NCI-H1694 (cell line): ENCODE measurements around the gene WDR27.

Source experiments
- DNase-seq: peaks from one replicate; lab custom pipeline; 2025; lab: John Stamatoyannopoulos, UW

WDR27 gene

DNA sequence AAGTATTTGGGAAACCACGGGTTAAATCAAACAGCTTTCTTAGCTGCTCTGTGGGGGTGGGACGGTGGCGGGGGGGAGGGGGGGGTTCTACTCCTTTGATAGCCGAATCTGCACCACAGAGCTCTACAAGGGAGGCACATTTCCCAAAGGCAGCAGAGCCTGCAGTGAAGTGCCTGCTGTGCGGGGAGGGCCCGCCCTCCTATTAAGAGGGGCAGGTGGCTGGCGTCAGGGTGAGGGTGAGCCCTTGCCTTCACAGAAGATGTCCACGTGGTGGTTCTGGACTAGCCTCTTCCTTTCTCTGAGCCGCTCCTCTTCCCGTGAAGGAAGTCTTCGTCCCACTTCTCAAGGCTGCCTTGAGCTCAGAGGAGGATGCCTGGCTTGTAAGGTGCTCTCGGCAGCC, 273.3 kb downstream of the WDR27 start:
- no peak for DNase-seq

DNA sequence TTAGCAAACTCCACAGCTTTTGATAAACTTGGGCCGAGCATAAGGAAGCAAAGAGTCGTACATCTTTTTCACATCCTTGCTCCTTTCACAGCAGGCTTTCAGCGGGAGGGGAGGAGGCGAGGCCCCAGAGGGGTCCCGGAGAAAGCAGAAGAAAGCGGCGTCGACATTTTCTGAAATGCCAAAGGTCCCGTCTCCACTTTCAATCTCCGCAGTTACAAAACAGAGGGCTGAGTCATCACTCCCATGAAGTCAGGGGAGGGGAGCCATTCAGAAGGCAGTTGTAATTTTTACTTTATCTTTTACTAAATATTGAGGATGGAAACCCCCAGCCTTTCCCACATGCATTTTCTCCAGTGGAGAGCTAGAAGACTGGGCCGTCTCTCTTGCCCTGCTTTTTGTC, 274.0 kb downstream of the WDR27 start:
- no peak for DNase-seq

DNA sequence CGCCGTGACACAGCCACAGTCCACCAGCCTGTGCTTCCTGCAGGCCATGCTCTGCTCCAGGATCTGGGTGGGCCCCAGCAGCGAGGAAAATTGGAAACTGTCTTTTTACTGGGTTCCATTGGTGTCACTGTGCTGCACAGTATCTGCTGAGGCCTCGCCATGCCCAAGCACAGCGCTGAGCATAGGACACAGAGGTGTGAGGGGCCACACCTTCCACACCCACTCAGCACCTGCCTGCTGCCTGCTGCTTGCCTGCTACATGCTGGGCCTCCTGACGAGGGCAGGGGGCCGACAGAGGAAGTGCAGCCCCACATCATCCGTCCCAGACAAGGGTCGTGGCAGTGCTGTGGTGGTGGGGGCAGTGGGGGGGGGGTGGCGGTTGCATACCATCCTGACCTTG, 275.2 kb downstream of the WDR27 start:
- no peak for DNase-seq

DNA sequence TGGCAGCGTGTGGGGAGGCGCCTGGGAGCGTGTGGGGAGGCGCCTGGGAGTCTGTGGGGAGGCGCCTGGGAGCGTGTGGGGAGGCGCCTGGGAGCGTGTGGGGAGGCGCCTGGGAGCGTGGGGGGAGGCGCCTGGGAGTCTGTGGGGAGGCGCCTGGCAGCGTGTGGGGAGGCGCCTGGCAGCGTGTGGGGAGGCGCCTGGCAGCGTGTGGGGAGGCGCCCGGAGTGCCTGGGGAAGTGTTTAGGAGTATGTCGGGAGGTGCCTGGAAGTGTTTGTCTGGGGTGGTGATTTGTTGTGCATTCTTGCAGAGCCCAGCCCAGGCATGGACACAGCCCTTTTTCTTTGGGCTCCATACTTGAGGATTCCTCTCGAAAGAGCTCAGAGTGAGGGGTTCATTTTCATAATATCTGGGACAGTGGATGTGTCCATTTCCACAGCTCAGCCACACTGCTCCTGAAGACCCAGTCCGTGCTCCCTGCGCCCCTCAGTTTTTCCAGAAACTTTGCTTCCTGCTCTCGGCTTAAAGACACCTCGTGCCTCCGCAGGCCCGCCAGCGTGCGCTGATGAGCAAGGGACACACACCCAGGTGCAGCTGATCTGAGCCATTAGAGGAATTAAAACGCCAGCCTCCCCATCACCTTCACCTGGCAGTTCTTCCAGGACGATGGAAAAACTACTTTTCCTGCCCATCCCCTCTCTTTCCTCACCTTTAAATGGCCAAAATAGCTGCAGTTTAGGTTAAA, 276.0 kb downstream of the WDR27 start:
- DNase-seq: no peak

DNA sequence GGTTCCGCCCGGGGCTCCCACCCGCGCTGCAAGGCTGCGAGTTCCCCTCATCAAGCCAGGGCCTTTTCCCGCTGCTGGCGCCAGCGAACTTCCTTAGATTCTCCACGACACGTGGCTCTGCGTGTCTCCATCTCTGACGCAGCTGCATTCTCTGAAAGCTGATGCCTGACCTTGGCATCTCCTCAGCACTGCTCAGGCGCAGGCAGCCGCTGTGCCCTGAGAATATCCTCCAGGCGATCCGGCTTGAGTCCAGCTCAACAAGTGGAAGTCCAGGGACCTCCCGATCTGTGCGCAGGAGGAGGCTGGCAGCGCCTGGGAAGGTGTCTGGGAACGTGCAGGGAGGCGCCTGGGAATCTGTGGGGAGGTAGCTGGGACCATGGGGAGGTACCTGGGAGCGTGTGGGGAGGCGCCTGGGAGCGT, 277.0 kb downstream of the WDR27 start:
- no peak for DNase-seq

DNA sequence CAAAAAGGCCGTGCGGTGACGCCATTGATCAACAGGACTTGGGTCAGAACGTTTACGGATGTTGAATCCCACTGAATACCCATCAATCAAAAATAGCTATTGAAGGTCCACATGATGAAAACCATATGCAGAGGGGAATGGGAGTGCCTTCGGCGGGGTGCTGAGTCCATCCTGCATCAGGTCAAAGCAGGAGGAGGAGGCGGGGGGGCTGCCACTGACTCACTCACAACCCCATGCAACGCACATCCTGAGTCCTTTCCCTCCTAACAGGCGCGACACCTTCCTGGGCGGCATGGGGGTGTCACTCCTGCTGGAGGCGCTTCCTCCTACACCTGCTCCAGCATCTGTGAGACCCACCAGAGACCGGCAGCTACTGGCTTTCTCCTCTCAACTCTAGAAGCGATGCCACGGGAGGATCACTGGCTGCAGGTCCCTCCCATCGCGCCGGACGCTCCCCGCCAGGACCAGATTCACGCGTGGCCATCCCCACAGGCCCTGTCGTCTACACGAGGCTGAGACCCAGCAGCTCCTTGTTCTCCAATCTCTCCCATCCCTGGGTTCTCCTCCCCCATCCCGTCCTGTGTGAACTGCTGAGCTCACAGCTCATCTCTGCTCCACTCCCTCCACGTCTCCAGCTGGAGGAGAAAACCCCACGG, 277.6 kb downstream of the WDR27 start:
- no peak for DNase-seq

DNA sequence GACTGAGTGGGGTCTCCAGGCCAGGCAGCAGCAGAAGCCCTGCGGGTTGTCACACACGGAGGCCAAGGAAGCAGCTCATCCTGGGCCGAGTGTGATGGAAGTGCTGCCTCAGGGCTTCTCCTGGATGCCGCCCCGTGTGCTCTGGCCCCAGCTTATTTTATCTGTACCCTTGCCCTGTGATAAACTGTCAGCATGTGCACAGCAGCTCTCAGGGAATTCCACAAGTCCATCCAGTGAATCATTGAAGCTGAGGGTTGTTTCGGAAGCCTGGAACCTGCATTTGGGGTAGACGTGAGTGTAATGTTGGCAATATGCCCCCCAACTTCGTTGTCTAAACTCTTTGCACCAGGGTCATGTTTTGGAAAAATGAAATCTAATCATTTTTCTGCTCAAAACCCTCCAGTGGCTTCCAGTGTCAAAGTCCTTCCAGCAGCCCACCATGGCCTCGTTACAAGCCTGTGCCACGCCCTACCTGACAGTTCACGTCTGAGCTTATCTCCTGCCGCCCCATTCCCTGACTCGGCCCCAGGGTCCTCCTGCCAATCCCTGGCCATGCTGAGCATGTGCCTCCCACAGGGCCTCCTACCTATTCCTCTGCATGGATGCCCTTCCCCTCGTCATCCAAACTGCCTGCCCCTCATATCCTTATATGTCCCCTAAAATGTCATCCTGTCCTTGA, 280.1 kb downstream of the WDR27 start:
- DNase-seq: no peak

DNA sequence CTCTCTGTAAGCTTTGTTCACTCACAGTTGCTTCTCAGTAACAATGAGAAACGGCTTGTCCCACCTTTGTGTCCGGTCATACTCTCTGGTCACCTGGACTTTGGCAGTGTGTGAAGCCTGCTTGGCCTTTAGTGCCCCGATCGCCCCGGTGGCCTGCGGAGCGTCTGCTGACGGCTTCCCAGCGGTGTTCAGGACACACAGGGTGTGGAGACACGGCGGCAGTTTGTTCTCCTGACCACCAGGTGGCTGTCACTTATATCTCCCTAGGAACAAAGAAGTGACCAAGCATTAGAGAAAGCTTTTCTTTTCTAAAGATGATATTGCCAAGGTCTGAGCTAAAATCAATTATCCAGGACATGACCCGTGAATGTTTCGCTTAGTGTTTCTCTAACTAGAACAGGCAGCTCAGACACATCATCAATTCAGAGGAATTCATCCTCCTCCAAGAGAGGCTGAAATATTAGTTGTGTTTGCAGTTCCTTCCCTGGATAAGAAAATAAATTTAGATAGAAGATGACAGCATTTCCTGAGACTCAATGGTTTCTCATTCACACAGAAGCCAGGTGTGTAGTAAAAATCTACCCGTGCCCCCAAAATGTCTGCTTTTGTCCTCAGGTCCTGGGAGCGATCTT, 280.8 kb downstream of the WDR27 start:
- no peak for DNase-seq

DNA sequence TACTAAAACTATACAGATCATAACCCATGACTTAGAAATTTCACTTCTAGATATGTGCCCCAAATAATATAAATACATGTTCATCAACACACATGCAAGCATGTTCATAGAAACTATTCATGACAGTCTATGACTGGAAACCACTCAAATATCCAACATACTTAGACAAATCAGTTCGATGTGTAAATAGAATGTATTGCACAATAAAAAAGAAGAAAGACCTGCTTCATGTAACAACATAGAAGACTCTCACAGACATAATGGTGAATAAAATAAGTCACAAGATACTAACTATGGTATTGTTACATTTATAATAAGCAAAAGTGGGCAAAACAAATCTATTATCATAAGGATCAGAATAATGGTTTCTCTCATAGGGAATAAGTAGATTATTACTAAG, 284.7 kb downstream of the WDR27 start:
- DNase-seq: no peak

DNA sequence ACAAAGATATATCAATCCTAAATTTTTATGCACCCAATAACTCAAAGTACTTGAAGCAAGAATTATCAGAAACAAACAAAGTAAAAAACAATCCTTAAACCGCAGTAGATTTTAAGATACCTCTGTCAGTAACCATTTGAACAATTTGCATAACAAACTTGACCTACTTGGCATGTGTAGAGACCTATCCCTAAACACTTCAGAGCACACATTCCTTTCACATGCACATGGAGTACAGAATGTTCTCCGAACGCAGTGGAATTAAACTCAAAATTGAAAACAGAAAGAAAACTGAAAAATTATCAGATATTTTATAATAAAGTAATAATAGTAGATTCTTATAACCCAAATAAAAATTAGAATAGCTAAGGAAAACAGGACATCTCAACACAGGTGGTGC, 285.6 kb downstream of the WDR27 start:
- DNase-seq: no peak

DNA sequence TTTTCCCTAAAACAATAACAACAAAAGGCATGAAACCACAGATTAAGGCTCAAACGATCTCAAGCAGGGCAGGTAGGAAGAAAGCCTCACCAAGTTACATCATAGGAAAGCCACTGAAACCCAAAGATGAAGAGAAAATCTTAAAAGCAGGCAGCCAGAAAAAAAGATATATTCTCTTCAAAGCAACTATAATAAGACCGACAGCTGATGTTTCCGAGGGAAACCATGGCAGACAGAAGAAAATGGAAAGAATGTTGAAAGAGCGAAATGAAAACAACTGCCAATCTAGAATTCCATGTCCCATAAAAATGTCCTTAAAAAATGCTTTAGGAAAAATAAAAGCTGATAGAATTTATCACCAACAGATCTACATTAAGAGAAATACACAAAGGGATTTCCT, 286.6 kb downstream of the WDR27 start:
- no peak for DNase-seq

DNA sequence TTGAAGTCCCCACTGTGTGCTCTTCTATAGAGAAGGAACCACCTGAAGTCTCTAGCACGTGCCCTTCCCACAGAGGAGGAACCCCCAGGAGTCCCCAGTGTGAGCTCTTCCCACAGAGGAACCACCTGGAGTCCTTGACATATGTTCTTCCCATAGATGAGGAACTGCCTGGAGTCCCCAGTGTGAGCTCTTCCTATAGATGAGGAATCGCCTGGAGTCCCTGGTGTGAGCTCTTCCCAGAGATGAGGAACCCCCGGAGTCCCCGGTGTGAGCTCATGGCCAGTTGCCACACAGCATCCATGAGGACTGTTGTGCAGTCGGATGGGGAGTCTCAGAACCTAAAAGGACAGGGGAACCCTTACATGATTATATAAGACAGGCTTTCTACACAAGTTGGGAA, 290.1 kb downstream of the WDR27 start:
- DNase-seq: no peak

DNA sequence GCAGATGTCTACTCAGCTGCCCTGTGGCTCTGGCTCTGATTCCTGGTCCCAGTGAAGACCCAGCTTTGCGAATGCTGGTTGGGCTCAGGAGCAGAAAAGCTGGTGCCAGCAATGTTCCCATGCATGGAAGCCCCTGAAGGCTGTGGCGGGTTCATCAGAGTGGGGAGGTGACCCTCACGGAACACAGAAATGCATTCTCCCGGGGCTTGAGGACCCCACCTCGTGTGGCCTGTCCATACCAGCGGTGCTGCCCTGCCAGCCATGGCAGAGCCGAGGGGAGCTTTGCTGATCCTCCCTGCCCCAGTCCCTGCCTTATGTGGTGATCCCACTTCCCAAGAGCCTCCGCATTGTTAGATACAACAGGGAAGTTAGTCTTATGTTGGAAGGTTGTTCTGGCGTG, 290.5 kb downstream of the WDR27 start:
- no peak for DNase-seq

DNA sequence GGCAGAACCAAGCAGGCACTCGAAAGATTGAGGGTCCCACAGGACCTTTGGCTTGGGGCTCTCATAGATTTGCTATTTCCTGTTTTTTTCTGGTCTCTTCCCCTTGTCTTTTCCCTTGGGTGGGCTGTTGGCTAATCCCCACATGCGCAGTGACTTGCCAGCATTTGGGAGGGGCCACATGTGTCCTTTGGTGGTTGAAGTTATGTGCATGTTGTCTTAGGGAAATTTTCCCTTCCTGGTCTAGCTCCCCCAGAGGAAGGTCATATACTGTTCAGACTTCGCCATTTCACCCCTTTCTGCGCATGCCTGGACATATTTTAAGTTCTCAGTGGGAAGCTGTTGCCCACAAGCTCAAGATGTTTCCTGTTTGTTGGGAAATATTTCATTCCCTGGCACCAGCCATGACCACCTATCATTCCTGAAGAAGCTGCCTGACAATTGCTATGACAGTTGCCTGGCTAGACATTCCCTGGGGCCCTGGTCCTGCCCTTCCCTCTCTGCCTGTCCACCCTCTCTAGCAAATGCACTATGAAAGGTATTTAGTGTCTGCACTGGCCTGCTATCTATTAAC, 292.0 kb downstream of the WDR27 start:
- DNase-seq: no peak

DNA sequence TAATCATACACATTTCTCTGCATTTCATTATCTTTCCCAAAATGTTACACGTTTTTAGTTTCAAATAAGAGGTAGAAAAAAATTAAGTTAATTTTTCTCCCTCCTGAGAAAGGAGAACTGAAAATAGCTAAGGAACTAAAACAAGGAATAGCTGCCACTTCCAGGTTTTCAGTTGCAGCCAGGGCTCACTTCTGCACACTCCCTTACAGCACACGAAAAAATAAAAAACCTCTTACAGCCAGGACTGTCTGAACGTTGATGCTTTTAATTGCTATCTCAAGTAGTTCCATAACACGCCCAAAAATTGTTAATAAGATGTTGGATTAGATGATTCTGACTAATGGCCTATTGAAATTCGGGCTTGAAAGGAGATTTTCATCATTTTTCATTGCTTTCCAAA, 294.5 kb downstream of the WDR27 start:
- DNase-seq: no peak
